GM23338 (cell line): ENCODE measurements around the gene SH2D1A. TPM values are rescaled to one million over a fixed set of nuclear protein-coding genes. Genes with fewer than 3 reads are reported as not detected.

Source experiments
- ATAC-seq: fragments of 200-7000 bp; cut with Tn5 transposase; 3 replicates; pipeline ENCODE4 v1.9.1; 2020
- DNase-seq: peaks from one replicate; pipeline ENCODE4 v3.0.0-alpha.2; 2015; ENCODE audit warnings: low spot score
- H2AFZ ChIP-seq: fragments of 200-600 bp; sonication (generic); 2 replicates; pipeline ENCODE4 v1.8.0; 2016; ENCODE audit warnings: antibody characterized with exemption, mild to moderate bottlenecking, moderate library complexity
- H3F3A ChIP-seq: fragments of 200-600 bp; sonication (generic); replicated peaks from 2 replicates; pipeline ENCODE4 v1.8.0; 2017; ENCODE audit warnings: antibody characterized with exemption, mixed run types, low read depth
- H3K27ac ChIP-seq: fragments of 200-600 bp; sonication (generic); 2 replicates; pipeline ENCODE4 v1.6.1; 2016; ENCODE audit warnings: low read depth
- H3K27me3 ChIP-seq: fragments of 200-600 bp; sonication (generic); 2 replicates; pipeline ENCODE4 v1.8.0; 2016; ENCODE audit warnings: mild to moderate bottlenecking, mixed run types, moderate library complexity; ENCODE audit not compliant: insufficient read depth
- H3K36me3 ChIP-seq: fragments of 200-600 bp; sonication (generic); 2 replicates; pipeline ENCODE4 v1.8.0; 2016; ENCODE audit warnings: mild to moderate bottlenecking; ENCODE audit not compliant: insufficient read depth
- H3K4me1 ChIP-seq: fragments of 200-600 bp; sonication (generic); 2 replicates; pipeline ENCODE4 v1.8.0; 2016; ENCODE audit warnings: mild to moderate bottlenecking, moderate library complexity; ENCODE audit not compliant: insufficient read depth
- H3K4me2 ChIP-seq: fragments of 200-600 bp; sonication (generic); 2 replicates; pipeline ENCODE4 v1.7.1; 2017; ENCODE audit warnings: mixed run types
- H3K4me3 ChIP-seq: fragments of 200-600 bp; sonication (generic); 2 replicates; pipeline ENCODE4 v1.6.1; 2016; ENCODE audit warnings: mixed run types
- H3K79me2 ChIP-seq: fragments of 200-600 bp; sonication (generic); replicated peaks from 2 replicates; pipeline ENCODE4 v1.8.0; 2017; ENCODE audit warnings: mild to moderate bottlenecking; ENCODE audit not compliant: insufficient read depth
- H3K9me2 ChIP-seq: fragments of 200-600 bp; sonication (generic); 2 replicates; pipeline ENCODE4 v1.8.0; 2017; ENCODE audit not compliant: insufficient read depth
- H4K20me1 ChIP-seq: fragments of 200-600 bp; sonication (generic); replicated peaks from 2 replicates; pipeline ENCODE4 v1.8.0; 2017; ENCODE audit warnings: mild to moderate bottlenecking; ENCODE audit not compliant: insufficient read depth
- H3K27ac Mint-ChIP-seq: 2 replicates; pipeline ENCODE4 v1.8.0; 2020; ENCODE audit warnings: inconsistent platforms, mild to moderate bottlenecking, moderate library complexity, mixed read lengths
- H3K27me3 Mint-ChIP-seq: 3 replicates; pipeline ENCODE4 v1.8.0; 2022; ENCODE audit warnings: low read depth, mild to moderate bottlenecking, moderate library complexity, mixed read lengths, inconsistent platforms; ENCODE audit not compliant: insufficient read depth, poor library complexity
- H3K36me3 Mint-ChIP-seq: 3 replicates; pipeline ENCODE4 v1.8.0; 2021; ENCODE audit warnings: low read depth, mild to moderate bottlenecking, inconsistent platforms, moderate library complexity, mixed read lengths
- H3K4me1 Mint-ChIP-seq: 3 replicates; pipeline ENCODE4 v1.8.0; 2020; ENCODE audit warnings: mild to moderate bottlenecking, inconsistent platforms, mixed read lengths
- H3K4me3 Mint-ChIP-seq: 3 replicates; pipeline ENCODE4 v1.8.0; 2021; ENCODE audit warnings: moderate library complexity, mild to moderate bottlenecking, inconsistent platforms, mixed read lengths
- H3K9me3 Mint-ChIP-seq: 3 replicates; pipeline ENCODE4 v1.8.0; 2020; ENCODE audit warnings: moderate library complexity, mild to moderate bottlenecking, inconsistent platforms, mixed read lengths
- CREB1 ChIP-seq: fragments of 250-450 bp; sonication (Bioruptor Pico); IDR thresholded peaks from 2 replicates; pipeline ENCODE4 v1.5.0; 2020; ENCODE audit warnings: low read depth, mild to moderate bottlenecking, moderate library complexity
- ETS1 ChIP-seq: IDR thresholded peaks from 2 replicates; pipeline ENCODE4 v1.6.1; 2016; ENCODE audit warnings: antibody characterized with exemption
- EZH2 ChIP-seq: fragments of 200-600 bp; sonication (generic); IDR thresholded peaks from one replicate; pipeline ENCODE4 v1.8.0; 2017; ENCODE audit warnings: antibody characterized with exemption, mild to moderate bottlenecking, low read depth; ENCODE audit not compliant: unreplicated experiment
- EZH2phosphoT487 ChIP-seq: fragments of 200-600 bp; sonication (generic); IDR thresholded peaks from one replicate; pipeline ENCODE4 v1.8.1; 2018; ENCODE audit warnings: antibody characterized with exemption; ENCODE audit not compliant: unreplicated experiment
- JUNB ChIP-seq: IDR thresholded peaks from one replicate; pipeline ENCODE4 v1.6.1; 2016; ENCODE audit warnings: antibody characterized with exemption; ENCODE audit not compliant: unreplicated experiment
- NANOG ChIP-seq: IDR thresholded peaks from 2 replicates; pipeline ENCODE4 v1.6.1; 2016; ENCODE audit warnings: antibody characterized with exemption, borderline replicate concordance
- POLR2AphosphoS5 ChIP-seq: IDR thresholded peaks from 2 replicates; pipeline ENCODE4 v1.6.1; 2016; ENCODE audit warnings: antibody characterized with exemption, low read depth
- REST ChIP-seq: IDR thresholded peaks from one replicate; pipeline ENCODE4 v1.6.1; 2018; ENCODE audit warnings: antibody characterized with exemption; ENCODE audit not compliant: unreplicated experiment
- STAT1 ChIP-seq: IDR thresholded peaks from one replicate; pipeline ENCODE4 v1.6.1; 2016; ENCODE audit warnings: antibody characterized with exemption; ENCODE audit not compliant: unreplicated experiment
- ZNF114 ChIP-seq: fragments of 250-450 bp; sonication (Bioruptor Pico); IDR thresholded peaks from 2 replicates; pipeline ENCODE4 v1.5.0; 2020; ENCODE audit warnings: mild to moderate bottlenecking, moderate library complexity
- ZNF331 ChIP-seq: fragments of 250-450 bp; sonication (Bioruptor Pico); IDR thresholded peaks from 2 replicates; pipeline ENCODE4 v1.5.0; 2020; ENCODE audit warnings: low read depth, mild to moderate bottlenecking, moderate library complexity
- polyA plus RNA-seq: library from polyadenylated mRNA; unstranded; fragments of >200 nt; fragmentation: Nextera tagmentation; extraction: Ambion mirVana; gene quantifications from 2 replicates; pipeline ENCODE4 v1.2.1, GENCODE V29; 2016
- total RNA-seq: library from RNA; depleted of rRNA; stranded (reverse); fragments of >200 nt; shearing (Covaris generic); gene quantifications from 2 replicates; pipeline ENCODE4 v1.2.3, GENCODE V29; 2014
- TF ChIP-seq, protein P1 (sequence below), 2 experiments: fragments of 200-600 bp in 1 of 2; sonication (generic) in 1 of 2; conservative IDR thresholded peaks; 2 replicates each; pipeline versions ENCODE4 v1.5.1 to v1.6.1; 2016 to 2017; ENCODE audit warnings: antibody characterized with exemption in 2 of 2, low read depth in 2 of 2, mild to moderate bottlenecking in 2 of 2, moderate library complexity in 1 of 2
- TF ChIP-seq, protein P2 (sequence below): fragments of 250-450 bp; sonication (Bioruptor Pico); IDR thresholded peaks from 2 replicates; pipeline ENCODE4 v1.5.0; 2020; ENCODE audit warnings: mild to moderate bottlenecking, moderate library complexity

Gene SH2D1A
- total and polyA plus RNA-seq, 2 experiments from 2014 or later = not detected

DNA sequence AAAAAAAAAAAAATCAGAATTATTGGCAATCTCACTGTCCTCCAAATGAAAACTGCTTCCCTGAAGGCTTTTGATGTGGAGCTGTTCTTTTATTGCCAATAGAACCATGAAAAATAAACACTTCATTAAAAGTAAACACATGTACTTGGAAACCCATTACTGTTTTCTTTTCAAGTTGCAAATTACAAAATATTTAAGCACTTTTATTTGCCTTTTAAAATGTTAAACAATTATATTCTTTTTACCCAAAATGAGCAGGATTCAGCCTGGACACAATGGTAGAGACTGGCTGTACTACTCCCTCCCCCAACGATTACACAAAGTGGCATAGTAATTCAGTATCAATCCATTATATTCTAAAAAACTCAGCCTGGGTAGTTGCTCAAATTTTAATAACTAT, 60.9 kb downstream of the SH2D1A start:
- no peaks in the 10 kb centered on the region for H3K9me2 ChIP-seq
- DNase-seq = no peak
- H4K20me1 ChIP-seq = no peaks in the 10 kb centered on the region
- no peak overlapping the region for H2AFZ ChIP-seq
- no peaks in the 10 kb centered on the region for H3K27me3 ChIP-seq
- H3F3A ChIP-seq = no peaks in the 10 kb centered on the region
- H3K36me3 ChIP-seq = no peaks in the 10 kb centered on the region
- H3K4me2 ChIP-seq = no peak overlapping the region
- no peak overlapping the region for H3K27ac Mint-ChIP-seq
- H3K79me2 ChIP-seq = no peaks in the 10 kb centered on the region
- no peaks in the 10 kb centered on the region for H3K9me3 Mint-ChIP-seq
- no peaks in the 10 kb centered on the region for H3K36me3 Mint-ChIP-seq
- H3K4me3 ChIP-seq = no peak overlapping the region
- ATAC-seq = no peak
- TF ChIP-seq EZH2 (no peak), CREB1 (CRISPR knock-in tag) (no peak), JUNB (no peak), EZH2phosphoT487 (no peak), REST (no peak), STAT1 (no peak), ZNF331 (CRISPR knock-in tag) (no peak), POLR2AphosphoS5 (no peak), NANOG (no peak), ETS1 (no peak), ZNF114 (CRISPR knock-in tag) (no peak)
- TF ChIP-seq, protein P1, sequence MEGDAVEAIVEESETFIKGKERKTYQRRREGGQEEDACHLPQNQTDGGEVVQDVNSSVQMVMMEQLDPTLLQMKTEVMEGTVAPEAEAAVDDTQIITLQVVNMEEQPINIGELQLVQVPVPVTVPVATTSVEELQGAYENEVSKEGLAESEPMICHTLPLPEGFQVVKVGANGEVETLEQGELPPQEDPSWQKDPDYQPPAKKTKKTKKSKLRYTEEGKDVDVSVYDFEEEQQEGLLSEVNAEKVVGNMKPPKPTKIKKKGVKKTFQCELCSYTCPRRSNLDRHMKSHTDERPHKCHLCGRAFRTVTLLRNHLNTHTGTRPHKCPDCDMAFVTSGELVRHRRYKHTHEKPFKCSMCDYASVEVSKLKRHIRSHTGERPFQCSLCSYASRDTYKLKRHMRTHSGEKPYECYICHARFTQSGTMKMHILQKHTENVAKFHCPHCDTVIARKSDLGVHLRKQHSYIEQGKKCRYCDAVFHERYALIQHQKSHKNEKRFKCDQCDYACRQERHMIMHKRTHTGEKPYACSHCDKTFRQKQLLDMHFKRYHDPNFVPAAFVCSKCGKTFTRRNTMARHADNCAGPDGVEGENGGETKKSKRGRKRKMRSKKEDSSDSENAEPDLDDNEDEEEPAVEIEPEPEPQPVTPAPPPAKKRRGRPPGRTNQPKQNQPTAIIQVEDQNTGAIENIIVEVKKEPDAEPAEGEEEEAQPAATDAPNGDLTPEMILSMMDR (conservative IDR thresholded peaks at IDR 0.05; ENCODE audit: low read depth in 2 of 2) = no peak
- TF ChIP-seq, protein P2, sequence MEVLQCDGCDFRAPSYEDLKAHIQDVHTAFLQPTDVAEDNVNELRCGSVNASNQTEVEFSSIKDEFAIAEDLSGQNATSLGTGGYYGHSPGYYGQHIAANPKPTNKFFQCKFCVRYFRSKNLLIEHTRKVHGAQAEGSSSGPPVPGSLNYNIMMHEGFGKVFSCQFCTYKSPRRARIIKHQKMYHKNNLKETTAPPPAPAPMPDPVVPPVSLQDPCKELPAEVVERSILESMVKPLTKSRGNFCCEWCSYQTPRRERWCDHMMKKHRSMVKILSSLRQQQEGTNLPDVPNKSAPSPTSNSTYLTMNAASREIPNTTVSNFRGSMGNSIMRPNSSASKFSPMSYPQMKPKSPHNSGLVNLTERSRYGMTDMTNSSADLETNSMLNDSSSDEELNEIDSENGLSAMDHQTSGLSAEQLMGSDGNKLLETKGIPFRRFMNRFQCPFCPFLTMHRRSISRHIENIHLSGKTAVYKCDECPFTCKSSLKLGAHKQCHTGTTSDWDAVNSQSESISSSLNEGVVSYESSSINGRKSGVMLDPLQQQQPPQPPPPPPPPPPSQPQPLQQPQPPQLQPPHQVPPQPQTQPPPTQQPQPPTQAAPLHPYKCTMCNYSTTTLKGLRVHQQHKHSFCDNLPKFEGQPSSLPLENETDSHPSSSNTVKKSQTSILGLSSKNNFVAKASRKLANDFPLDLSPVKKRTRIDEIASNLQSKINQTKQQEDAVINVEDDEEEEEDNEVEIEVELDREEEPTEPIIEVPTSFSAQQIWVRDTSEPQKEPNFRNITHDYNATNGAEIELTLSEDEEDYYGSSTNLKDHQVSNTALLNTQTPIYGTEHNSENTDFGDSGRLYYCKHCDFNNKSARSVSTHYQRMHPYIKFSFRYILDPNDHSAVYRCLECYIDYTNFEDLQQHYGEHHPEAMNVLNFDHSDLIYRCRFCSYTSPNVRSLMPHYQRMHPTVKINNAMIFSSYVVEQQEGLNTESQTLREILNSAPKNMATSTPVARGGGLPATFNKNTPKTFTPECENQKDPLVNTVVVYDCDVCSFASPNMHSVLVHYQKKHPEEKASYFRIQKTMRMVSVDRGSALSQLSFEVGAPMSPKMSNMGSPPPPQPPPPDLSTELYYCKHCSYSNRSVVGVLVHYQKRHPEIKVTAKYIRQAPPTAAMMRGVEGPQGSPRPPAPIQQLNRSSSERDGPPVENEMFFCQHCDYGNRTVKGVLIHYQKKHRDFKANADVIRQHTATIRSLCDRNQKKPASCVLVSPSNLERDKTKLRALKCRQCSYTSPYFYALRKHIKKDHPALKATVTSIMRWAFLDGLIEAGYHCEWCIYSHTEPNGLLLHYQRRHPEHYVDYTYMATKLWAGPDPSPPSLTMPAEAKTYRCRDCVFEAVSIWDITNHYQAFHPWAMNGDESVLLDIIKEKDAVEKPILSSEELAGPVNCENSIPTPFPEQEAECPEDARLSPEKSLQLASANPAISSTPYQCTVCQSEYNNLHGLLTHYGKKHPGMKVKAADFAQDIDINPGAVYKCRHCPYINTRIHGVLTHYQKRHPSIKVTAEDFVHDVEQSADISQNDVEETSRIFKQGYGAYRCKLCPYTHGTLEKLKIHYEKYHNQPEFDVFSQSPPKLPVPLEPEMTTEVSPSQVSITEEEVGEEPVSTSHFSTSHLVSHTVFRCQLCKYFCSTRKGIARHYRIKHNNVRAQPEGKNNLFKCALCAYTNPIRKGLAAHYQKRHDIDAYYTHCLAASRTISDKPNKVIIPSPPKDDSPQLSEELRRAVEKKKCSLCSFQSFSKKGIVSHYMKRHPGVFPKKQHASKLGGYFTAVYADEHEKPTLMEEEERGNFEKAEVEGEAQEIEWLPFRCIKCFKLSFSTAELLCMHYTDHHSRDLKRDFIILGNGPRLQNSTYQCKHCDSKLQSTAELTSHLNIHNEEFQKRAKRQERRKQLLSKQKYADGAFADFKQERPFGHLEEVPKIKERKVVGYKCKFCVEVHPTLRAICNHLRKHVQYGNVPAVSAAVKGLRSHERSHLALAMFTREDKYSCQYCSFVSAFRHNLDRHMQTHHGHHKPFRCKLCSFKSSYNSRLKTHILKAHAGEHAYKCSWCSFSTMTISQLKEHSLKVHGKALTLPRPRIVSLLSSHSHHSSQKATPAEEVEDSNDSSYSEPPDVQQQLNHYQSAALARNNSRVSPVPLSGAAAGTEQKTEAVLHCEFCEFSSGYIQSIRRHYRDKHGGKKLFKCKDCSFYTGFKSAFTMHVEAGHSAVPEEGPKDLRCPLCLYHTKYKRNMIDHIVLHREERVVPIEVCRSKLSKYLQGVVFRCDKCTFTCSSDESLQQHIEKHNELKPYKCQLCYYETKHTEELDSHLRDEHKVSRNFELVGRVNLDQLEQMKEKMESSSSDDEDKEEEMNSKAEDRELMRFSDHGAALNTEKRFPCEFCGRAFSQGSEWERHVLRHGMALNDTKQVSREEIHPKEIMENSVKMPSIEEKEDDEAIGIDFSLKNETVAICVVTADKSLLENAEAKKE (CRISPR knock-in tag) = no peak
- H3K4me1 ChIP-seq = no peaks in the 10 kb centered on the region
- no peaks in the 10 kb centered on the region for H3K4me1 Mint-ChIP-seq
- H3K4me3 Mint-ChIP-seq = no peak overlapping the region
- H3K27me3 Mint-ChIP-seq = no peaks in the 10 kb centered on the region
- H3K27ac ChIP-seq = no peak overlapping the region
